GM13977 (cell line): Measurements from ENCODE around the gene TET1.
A peak's percentile ranks its signal among the peaks of the same experiment; 100 is the strongest.
"Not testable (repeated sequence)": the region's sequence is repeated elsewhere in the genome, so short reads cannot be mapped to it uniquely, and the experiment has no call there.

Experiments
- DNase-seq: peaks from one replicate; pipeline ENCODE4 v3.0.0; 2012; ENCODE audit warnings: low spot score
- in situ Hi-C: fragments of 300-500 bp; cut with MboI; formaldehyde crosslinking; loops from one replicate; pipeline ENCODE4 v1.12.0; 2022; ENCODE audit warnings: low sequenced_read_pairs, low pct_unique_long_range_greater_than_20kb, mixed read lengths, inconsistent platforms; ENCODE audit not compliant: unreplicated experiment
- TF ChIP-seq, protein P1 (sequence below): IDR thresholded peaks from 2 replicates; pipeline ENCODE4 v1.5.1; 2012; ENCODE audit warnings: mild to moderate bottlenecking, control low read depth; ENCODE audit not compliant: insufficient read depth; ENCODE audit errors: extremely low read depth, missing control alignments

Gene TET1

DNA sequence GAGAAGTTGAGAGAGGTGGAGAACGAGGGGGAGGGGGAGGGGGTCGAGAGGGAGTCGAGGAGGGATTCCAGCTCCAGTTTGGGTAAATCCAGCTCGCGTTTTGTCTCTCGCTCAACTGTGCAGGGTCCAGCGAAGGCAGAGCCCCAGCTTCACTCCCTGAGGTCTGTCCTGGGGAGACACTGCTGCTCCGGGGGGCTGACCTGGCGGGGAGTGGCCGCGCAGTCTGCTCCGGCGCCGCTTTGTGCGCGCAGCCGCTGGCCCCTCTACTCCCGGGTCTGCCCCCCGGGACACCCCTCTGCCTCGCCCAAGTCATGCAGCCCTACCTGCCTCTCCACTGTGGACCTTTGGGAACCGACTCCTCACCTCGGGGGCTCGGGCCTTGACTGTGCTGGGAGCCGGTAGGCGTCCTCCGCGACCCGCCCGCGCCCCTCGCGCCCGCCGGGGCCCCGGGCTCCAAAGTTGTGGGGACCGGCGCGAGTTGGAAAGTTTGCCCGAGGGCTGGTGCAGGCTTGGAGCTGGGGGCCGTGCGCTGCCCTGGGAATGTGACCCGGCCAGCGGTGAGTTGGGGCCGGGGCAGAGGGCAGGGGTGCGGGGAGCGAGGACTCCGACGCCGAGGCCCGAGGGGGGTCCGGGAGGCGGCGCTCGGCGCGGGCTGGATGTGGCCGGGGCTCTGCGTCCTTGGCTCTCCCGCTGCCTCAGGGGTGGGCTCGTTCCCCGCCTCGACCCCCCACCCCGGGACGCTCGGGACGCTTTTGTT lies at the start of gene TET1:
TSS of gene TET1 (plus strand) at position 152 of the 757 bp plus-strand sequence. CDS start 12,002 bp downstream, outside the sequence.
- in situ Hi-C loops = no loop called here
- TF ChIP-seq, protein P1, sequence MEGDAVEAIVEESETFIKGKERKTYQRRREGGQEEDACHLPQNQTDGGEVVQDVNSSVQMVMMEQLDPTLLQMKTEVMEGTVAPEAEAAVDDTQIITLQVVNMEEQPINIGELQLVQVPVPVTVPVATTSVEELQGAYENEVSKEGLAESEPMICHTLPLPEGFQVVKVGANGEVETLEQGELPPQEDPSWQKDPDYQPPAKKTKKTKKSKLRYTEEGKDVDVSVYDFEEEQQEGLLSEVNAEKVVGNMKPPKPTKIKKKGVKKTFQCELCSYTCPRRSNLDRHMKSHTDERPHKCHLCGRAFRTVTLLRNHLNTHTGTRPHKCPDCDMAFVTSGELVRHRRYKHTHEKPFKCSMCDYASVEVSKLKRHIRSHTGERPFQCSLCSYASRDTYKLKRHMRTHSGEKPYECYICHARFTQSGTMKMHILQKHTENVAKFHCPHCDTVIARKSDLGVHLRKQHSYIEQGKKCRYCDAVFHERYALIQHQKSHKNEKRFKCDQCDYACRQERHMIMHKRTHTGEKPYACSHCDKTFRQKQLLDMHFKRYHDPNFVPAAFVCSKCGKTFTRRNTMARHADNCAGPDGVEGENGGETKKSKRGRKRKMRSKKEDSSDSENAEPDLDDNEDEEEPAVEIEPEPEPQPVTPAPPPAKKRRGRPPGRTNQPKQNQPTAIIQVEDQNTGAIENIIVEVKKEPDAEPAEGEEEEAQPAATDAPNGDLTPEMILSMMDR = no peak
- peak; percentile 63 for DNase-seq

DNA sequence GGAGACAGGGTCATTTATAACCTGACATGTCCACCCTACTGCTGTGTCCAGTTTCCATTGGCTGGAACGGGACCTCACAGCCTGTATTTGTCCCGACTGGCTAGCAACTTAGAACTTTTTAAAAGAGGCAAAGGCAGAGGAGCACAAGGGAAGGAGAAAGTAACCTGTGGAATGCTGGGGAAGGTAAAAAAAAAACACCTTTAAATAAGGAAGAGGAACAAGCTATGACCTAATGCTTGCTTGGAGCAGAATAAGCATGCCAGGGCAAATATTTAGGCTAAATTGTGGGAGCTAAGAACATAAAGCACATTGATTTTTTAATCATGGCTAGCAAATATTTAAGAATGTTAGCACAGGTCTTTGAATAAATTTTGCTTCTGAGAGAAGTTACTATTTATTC lies 43.9 kb upstream of the TET1 start:
- in situ Hi-C loops, DNase-seq: not testable (repeated sequence)

DNA sequence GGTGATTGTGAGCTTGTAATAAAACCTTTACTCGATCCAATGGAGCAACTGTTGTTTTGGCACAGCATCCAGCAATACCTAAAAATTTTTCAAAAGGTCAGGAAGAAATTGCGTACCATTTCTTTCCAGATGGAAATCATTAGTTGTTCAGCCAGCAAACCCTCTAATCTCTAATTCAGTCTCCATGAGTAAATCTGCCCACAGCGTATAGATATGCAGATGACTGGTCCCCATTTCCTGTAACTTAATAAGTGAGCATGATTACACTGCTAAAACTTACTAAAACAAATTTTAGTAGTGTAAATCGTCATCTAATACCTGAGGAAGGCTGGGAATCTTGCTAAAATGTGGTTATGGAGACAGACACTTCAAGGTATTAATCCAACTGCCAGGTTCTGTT lies 43.4 kb upstream of the TET1 start:
- in situ Hi-C loops = no loop called here
- TF ChIP-seq, protein P1 = no peak
- DNase-seq = no peak

GRCh38 chr10:68517188-68517587 lies 42.9 kb upstream of the TET1 start:
- TF ChIP-seq, protein P1 = no peak
- in situ Hi-C loops = no loop called here
- DNase-seq = no peak

- DNase-seq, in situ Hi-C loops: not testable (repeated sequence)
These were observed 41.5 kb upstream of the TET1 start for GRCh38 chr10:68518609-68519008.

- in situ Hi-C loops = not testable (repeated sequence)
These were observed 34.6 kb upstream of the TET1 start for GRCh38 chr10:68525490-68526038.

GRCh38 chr10:68526634-68527307 lies 33.4 kb upstream of the TET1 start:
- DNase-seq = no peak
- TF ChIP-seq, protein P1 = no peak
- in situ Hi-C loops = no loop called here

More at GRCh38 chr10:68525490-68526038, 34.6 kb upstream of the TET1 start:
- DNase-seq = not testable (repeated sequence)

- TF ChIP-seq, protein P1 = no peak
- in situ Hi-C loops = no loop called here
- no peak for DNase-seq
These were observed 23.2 kb upstream of the TET1 start for GRCh38 chr10:68536973-68537372.
